ENCODE data around the gene AQP3. TPM values are rescaled to one million over a fixed set of nuclear protein-coding genes. Genes with fewer than 3 reads are reported as not detected.
A peak's percentile ranks its signal among the peaks of the same experiment; 100 is the strongest.

Gene AQP3
- total RNA-seq, 2 donors from 2014 or later = 2.2 to 2.7 TPM

- peaks cover 4% of the 10 kb centered on the region for H3K4me1 Mint-ChIP-seq
- H3K36me3 Mint-ChIP-seq (ENCODE audit: low read depth) = no peaks in the 10 kb centered on the region
- no peak for TF ChIP-seq CTCF (conservative IDR thresholded peaks at IDR 0.05)
- peaks cover 7% of the 10 kb centered on the region for H3K27me3 Mint-ChIP-seq (ENCODE audit: insufficient read depth)
- no peak overlapping the region for H3K4me3 Mint-ChIP-seq
- WGBS, 2 experiments (ENCODE audit: insufficient coverage in 1 of 2, insufficient read length in 1 of 2) = 88 to 95% methylated on average over 1 to 3 of the region's 3 CpGs
- Histone ChIP-seq H3K4me3 (ENCODE audit: low read length) (no peak overlapping the region), H3K9me3 (ENCODE audit: control insufficient read depth, low read length) (no peaks in the 10 kb centered on the region), H3K9ac (ENCODE audit: extremely low read depth, low read length, poor library complexity, severe bottlenecking) (no peak overlapping the region), H3K27ac (ENCODE audit: low read depth, low read length) (no peak overlapping the region), H3K36me3 (ENCODE audit: control insufficient read depth, insufficient read depth, low read length) (no peaks in the 10 kb centered on the region), H3K27me3 (ENCODE audit: control insufficient read depth, insufficient read depth, low read length, poor library complexity, severe bottlenecking) (peaks cover 3% of the 10 kb centered on the region), H3K4me1 (ENCODE audit: control insufficient read depth, insufficient read depth, low read length) (no peaks in the 10 kb centered on the region)
- no peak overlapping the region for H3K27ac Mint-ChIP-seq
- no peaks in the 10 kb centered on the region for H3K9me3 Mint-ChIP-seq
- DNase-seq = no peak
These were observed 6.0 kb upstream of the AQP3 start for GRCh38 chr9:33453286-33453860.

DNA sequence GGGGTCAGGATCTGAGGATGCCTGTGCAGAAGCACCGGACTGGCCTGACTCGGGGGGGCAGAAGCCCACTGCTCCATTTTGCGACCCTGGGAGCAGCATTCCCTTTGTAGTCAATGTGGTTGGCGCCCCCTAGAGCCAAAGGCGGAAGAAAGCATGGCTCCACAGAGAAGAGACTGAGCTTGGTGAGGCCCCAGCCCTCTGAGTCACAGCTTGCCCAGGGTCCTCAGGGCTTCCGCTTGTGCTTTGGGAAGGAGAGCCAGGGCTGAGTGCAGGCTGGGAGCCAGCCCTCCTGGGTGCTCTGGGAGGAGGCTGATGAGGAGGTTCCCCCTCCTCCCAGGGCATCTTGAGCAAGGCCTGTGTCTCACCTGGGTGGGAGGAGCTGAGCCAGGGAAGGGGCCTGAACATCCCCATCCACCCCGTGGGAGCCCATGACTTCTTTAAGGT, 5.5 kb upstream of the AQP3 start:
- H3K27ac Mint-ChIP-seq = peak overlapping the region; percentile 72
- H3K9me3 Mint-ChIP-seq = no peaks in the 10 kb centered on the region
- 27% methylated on average over 7 of the region's 7 CpGs; no CpG with 5 or more reads in 1 of the 2 experiments for WGBS, 2 experiments (ENCODE audit: insufficient coverage in 1 of 2, insufficient read length in 1 of 2)
- no peaks in the 10 kb centered on the region for H3K36me3 Mint-ChIP-seq (ENCODE audit: low read depth)
- H3K27me3 Mint-ChIP-seq (ENCODE audit: insufficient read depth) = peaks cover 12% of the 10 kb centered on the region
- Histone ChIP-seq H3K4me1 (ENCODE audit: control insufficient read depth, insufficient read depth, low read length) (peaks cover 1% of the 10 kb centered on the region), H3K9me3 (ENCODE audit: control insufficient read depth, low read length) (no peaks in the 10 kb centered on the region), H3K27me3 (ENCODE audit: control insufficient read depth, insufficient read depth, low read length, poor library complexity, severe bottlenecking) (peaks cover 8% of the 10 kb centered on the region), H3K9ac (ENCODE audit: extremely low read depth, low read length, poor library complexity, severe bottlenecking) (no peak overlapping the region), H3K4me3 (ENCODE audit: low read length) (no peak overlapping the region), H3K27ac (ENCODE audit: low read depth, low read length) (no peak overlapping the region), H3K36me3 (ENCODE audit: control insufficient read depth, insufficient read depth, low read length) (no peaks in the 10 kb centered on the region)
- H3K4me1 Mint-ChIP-seq = peaks cover 3% of the 10 kb centered on the region
- TF ChIP-seq CTCF (conservative IDR thresholded peaks at IDR 0.05) = peak; percentile 94
- DNase-seq = peak; percentile 96
- H3K4me3 Mint-ChIP-seq = no peak overlapping the region

DNA sequence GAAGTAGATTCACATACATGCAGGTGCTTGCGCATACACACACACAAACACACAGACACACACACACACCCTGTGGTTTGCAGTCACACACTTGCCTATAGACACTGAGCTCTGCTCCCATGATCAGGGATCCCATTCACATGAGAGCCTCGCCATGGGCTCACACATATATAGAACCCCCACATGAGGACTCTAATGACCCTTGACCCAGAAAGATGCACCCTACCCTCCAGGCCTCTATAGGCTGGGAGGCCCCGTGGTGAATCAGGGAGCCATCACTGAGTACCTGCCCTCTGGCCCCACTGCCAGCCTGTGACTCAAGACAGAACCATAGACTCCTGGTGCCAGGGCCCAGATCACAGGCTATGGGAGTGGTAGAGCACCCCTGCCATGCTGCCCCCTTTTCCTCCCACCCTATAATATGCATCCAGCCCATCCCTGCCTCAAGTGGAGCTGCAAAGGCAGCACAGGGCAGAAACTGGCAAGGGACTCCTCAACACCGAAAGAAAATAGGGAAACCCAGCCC, 3.3 kb upstream of the AQP3 start:
- Histone ChIP-seq H3K27me3 (ENCODE audit: control insufficient read depth, insufficient read depth, low read length, poor library complexity, severe bottlenecking) (peaks cover 10% of the 10 kb centered on the region), H3K4me3 (ENCODE audit: low read length) (no peak overlapping the region), H3K27ac (ENCODE audit: low read depth, low read length) (no peak overlapping the region), H3K36me3 (ENCODE audit: control insufficient read depth, insufficient read depth, low read length) (no peaks in the 10 kb centered on the region), H3K9ac (ENCODE audit: extremely low read depth, low read length, poor library complexity, severe bottlenecking) (no peak overlapping the region), H3K9me3 (ENCODE audit: control insufficient read depth, low read length) (no peaks in the 10 kb centered on the region), H3K4me1 (ENCODE audit: control insufficient read depth, insufficient read depth, low read length) (peaks cover 16% of the 10 kb centered on the region)
- Mint-ChIP-seq H3K27me3 (ENCODE audit: insufficient read depth) (peaks cover 26% of the 10 kb centered on the region), H3K4me1 (peaks cover 20% of the 10 kb centered on the region), H3K9me3 (no peaks in the 10 kb centered on the region), H3K27ac (no peak overlapping the region), H3K36me3 (ENCODE audit: low read depth) (no peaks in the 10 kb centered on the region), H3K4me3 (no peak overlapping the region)
- no peak for DNase-seq
- 92 to 100% methylated on average over 1 to 4 of the region's 4 CpGs for WGBS, 2 experiments (ENCODE audit: insufficient coverage in 1 of 2, insufficient read length in 1 of 2)
- no peak for TF ChIP-seq CTCF (conservative IDR thresholded peaks at IDR 0.05)

Data from endodermal cell (in vitro differentiated cells).